GM20000 (cell line): Measurements from ENCODE around the gene S100B.
"Not testable (repeated sequence)": the region's sequence is repeated elsewhere in the genome, so short reads cannot be mapped to it uniquely, and the experiment has no call there.

Source experiments
- DNase-seq: peaks from one replicate; pipeline ENCODE4 v3.0.0; 2012; ENCODE audit warnings: low spot score
- CTCF ChIP-seq: IDR thresholded peaks from 2 replicates; pipeline ENCODE4 v1.5.1; 2012; ENCODE audit warnings: mild to moderate bottlenecking, control low read depth; ENCODE audit errors: extremely low read depth, missing control alignments

S100B gene

GRCh38 chr21:46581780-46582307 lies 23.0 kb downstream of the S100B start:
- TF ChIP-seq CTCF: no peak
- DNase-seq: no peak

GRCh38 chr21:46579394-46579793 lies 25.5 kb downstream of the S100B start:
- DNase-seq: not testable (repeated sequence)

- DNase-seq: not testable (repeated sequence)
Observed at GRCh38 chr21:46577786-46578185, 27.1 kb downstream of the S100B start.

GRCh38 chr21:46572850-46573249 lies 32.0 kb downstream of the S100B start:
- no peak for DNase-seq
- TF ChIP-seq CTCF: no peak

GRCh38 chr21:46570631-46571030 lies 34.3 kb downstream of the S100B start:
- no peak for TF ChIP-seq CTCF
- DNase-seq: no peak

GRCh38 chr21:46570119-46570518 lies 34.8 kb downstream of the S100B start:
- DNase-seq: no peak
- no peak for TF ChIP-seq CTCF

GRCh38 chr21:46569081-46569480 lies 35.8 kb downstream of the S100B start:
- TF ChIP-seq CTCF: no peak
- no peak for DNase-seq

GRCh38 chr21:46568562-46568961 lies 36.3 kb downstream of the S100B start:
- no peak for DNase-seq
- no peak for TF ChIP-seq CTCF

- DNase-seq: no peak
- TF ChIP-seq CTCF: no peak
Observed at GRCh38 chr21:46567348-46567747, 37.5 kb downstream of the S100B start.
